Kidney epithelial cell (primary cell): ENCODE results near the gene HOXD3. TPM values are rescaled to one million over a fixed set of nuclear protein-coding genes. Genes with fewer than 3 reads are reported as not detected.

Experiments
- DNase-seq: peaks from one replicate; pipeline ENCODE4 v3.0.0-alpha.2; 2010; ENCODE audit warnings: low read depth
- H3K27me3 ChIP-seq: 2 replicates; pipeline ENCODE4 v1.6.0; 2011; ENCODE audit warnings: low read length; ENCODE audit not compliant: control insufficient read depth, insufficient read depth
- H3K36me3 ChIP-seq: 2 replicates; pipeline ENCODE4 v1.5.1; 2011; ENCODE audit warnings: low read length; ENCODE audit not compliant: control insufficient read depth, insufficient read depth
- H3K4me3 ChIP-seq: 2 replicates; pipeline ENCODE4 v1.5.1; 2011; ENCODE audit warnings: low read depth, mild to moderate bottlenecking, control low read depth, low read length
- CTCF ChIP-seq: IDR thresholded peaks from 2 replicates; pipeline ENCODE4 v1.5.1; 2011; ENCODE audit warnings: mild to moderate bottlenecking, moderate library complexity, low read length, control low read depth, inconsistent platforms; ENCODE audit not compliant: insufficient read depth, poor library complexity, severe bottlenecking
- total RNA-seq: library from RNA; depleted of rRNA; stranded (reverse); fragments of >200 nt; gene quantifications from 2 replicates; pipeline ENCODE4 v1.2.3, GENCODE V29; 2015

HOXD3 gene
- total RNA-seq, 1 donor from 2014 or later: 5.4 TPM

GRCh38 chr2:176136374-176137251 lies 20.5 kb upstream of the HOXD3 start:
- no peak for TF ChIP-seq CTCF
- DNase-seq: no peak
- H3K27me3 ChIP-seq: no peaks in the 10 kb centered on the region
- peak overlapping the region; percentile 92 for H3K4me3 ChIP-seq
- H3K36me3 ChIP-seq: no peaks in the 10 kb centered on the region

- H3K36me3 ChIP-seq: no peaks in the 10 kb centered on the region
- DNase-seq: no peak
- peak overlapping the region; percentile 92 for H3K4me3 ChIP-seq
- H3K27me3 ChIP-seq: no peaks in the 10 kb centered on the region
- TF ChIP-seq CTCF: no peak
Observed at GRCh38 chr2:176137252-176137580, 19.9 kb upstream of the HOXD3 start.

- TF ChIP-seq CTCF: no peak
- Histone ChIP-seq H3K36me3 (no peaks in the 10 kb centered on the region), H3K27me3 (no peaks in the 10 kb centered on the region), H3K4me3 (peak overlapping the region; percentile 92)
- DNase-seq: no peak
Observed at GRCh38 chr2:176137906-176138305, 19.2 kb upstream of the HOXD3 start.

- no peaks in the 10 kb centered on the region for H3K27me3 ChIP-seq
- peak overlapping the region; percentile 92 for H3K4me3 ChIP-seq
- no peak for DNase-seq
- no peaks in the 10 kb centered on the region for H3K36me3 ChIP-seq
- TF ChIP-seq CTCF: no peak
Observed at GRCh38 chr2:176138526-176138922, 18.6 kb upstream of the HOXD3 start.

- Histone ChIP-seq H3K4me3 (peak overlapping the region; percentile 92), H3K27me3 (no peaks in the 10 kb centered on the region), H3K36me3 (no peaks in the 10 kb centered on the region)
- no peak for DNase-seq
- no peak for TF ChIP-seq CTCF
Observed at GRCh38 chr2:176138923-176139660, 18.0 kb upstream of the HOXD3 start.
